Epidermal melanocyte (primary cell): ENCODE measurements around the gene MTHFD2.
"Not testable (repeated sequence)": the region's sequence is repeated elsewhere in the genome, so short reads cannot be mapped to it uniquely, and the experiment has no call there.

Experiments used
- DNase-seq: peaks from one replicate; pipeline ENCODE4 v3.0.0; 2011; ENCODE audit warnings: low spot score; ENCODE audit not compliant: insufficient read length

The MTHFD2 gene

GRCh38 chr2:74227646-74228045 is 29.2 kb downstream of the MTHFD2 start:
- DNase-seq: no peak

GRCh38 chr2:74228772-74229171 is 30.4 kb downstream of the MTHFD2 start:
- no peak for DNase-seq

- not testable (repeated sequence) for DNase-seq
Observed at GRCh38 chr2:74229865-74230264, 31.4 kb downstream of the MTHFD2 start.

GRCh38 chr2:74232426-74232825 is 34.0 kb downstream of the MTHFD2 start:
- DNase-seq: no peak

GRCh38 chr2:74233648-74234047 is 35.2 kb downstream of the MTHFD2 start:
- DNase-seq: no peak

- DNase-seq: no peak
Observed at GRCh38 chr2:74235041-74235440, 36.6 kb downstream of the MTHFD2 start.

GRCh38 chr2:74238879-74239278 is 40.5 kb downstream of the MTHFD2 start:
- DNase-seq: no peak

- DNase-seq: no peak
Observed at GRCh38 chr2:74239346-74239745, 40.9 kb downstream of the MTHFD2 start.

GRCh38 chr2:74242354-74243071 is 44.1 kb downstream of the MTHFD2 start:
- no peak for DNase-seq

GRCh38 chr2:74244286-74244685 is 45.9 kb downstream of the MTHFD2 start:
- DNase-seq: no peak

GRCh38 chr2:74246496-74247195 is 48.2 kb downstream of the MTHFD2 start:
- DNase-seq: no peak

GRCh38 chr2:74249406-74250122 is 51.1 kb downstream of the MTHFD2 start:
- DNase-seq: no peak

GRCh38 chr2:74250189-74250631 is 51.8 kb downstream of the MTHFD2 start:
- DNase-seq: peak; percentile 37

- no peak for DNase-seq
Observed at GRCh38 chr2:74252036-74252435, 53.6 kb downstream of the MTHFD2 start.

- DNase-seq: no peak
Observed at GRCh38 chr2:74252862-74253261, 54.4 kb downstream of the MTHFD2 start.

- no peak for DNase-seq
Observed at GRCh38 chr2:74253306-74253970, 55.0 kb downstream of the MTHFD2 start.

- no peak for DNase-seq
Observed at GRCh38 chr2:74253971-74254310, 55.5 kb downstream of the MTHFD2 start.

GRCh38 chr2:74255660-74256213 is 57.3 kb downstream of the MTHFD2 start:
- no peak for DNase-seq

- no peak for DNase-seq
Observed at GRCh38 chr2:74259191-74259590, 60.8 kb downstream of the MTHFD2 start.

- no peak for DNase-seq
Observed at GRCh38 chr2:74259733-74260132, 61.3 kb downstream of the MTHFD2 start.

GRCh38 chr2:74260495-74260894 is 62.1 kb downstream of the MTHFD2 start:
- DNase-seq: no peak
